ENCODE data around the gene IL12RB2. TPM values are rescaled to one million over a fixed set of nuclear protein-coding genes. Genes with fewer than 3 reads are reported as not detected.

IL12RB2 gene
- total RNA-seq, 4 donors from 2014 or later = 0.87 to 6.5 (median 1.7) TPM

DNA sequence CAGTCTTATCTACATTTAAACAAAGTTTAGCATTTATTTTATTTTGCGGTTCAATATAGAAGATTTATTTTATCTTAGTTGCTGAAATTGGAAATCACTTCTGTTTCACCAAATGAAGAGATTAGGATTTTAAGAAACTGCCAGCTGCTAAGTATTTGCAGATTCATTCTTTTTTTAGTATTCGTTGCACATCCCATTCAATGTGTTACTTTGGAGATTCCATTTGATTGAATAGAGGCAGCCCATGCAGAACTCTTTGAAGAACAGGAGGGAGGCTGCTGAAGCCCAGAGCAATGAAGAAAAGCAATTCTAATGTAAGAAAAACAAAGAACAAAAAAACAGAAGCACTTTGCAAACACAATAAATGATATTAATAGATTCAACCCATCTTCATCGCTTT lies 38.6 kb upstream of the IL12RB2 start:
- no peaks in the 10 kb centered on the region for H3K36me3 ChIP-seq
- no peak overlapping the region for H3K4me3 ChIP-seq
- TF ChIP-seq POLR2A (IDR thresholded peaks at IDR 0.05) (no peak), EP300 (IDR thresholded peaks at IDR 0.05) (no peak)
- TF ChIP-seq, protein P1, sequence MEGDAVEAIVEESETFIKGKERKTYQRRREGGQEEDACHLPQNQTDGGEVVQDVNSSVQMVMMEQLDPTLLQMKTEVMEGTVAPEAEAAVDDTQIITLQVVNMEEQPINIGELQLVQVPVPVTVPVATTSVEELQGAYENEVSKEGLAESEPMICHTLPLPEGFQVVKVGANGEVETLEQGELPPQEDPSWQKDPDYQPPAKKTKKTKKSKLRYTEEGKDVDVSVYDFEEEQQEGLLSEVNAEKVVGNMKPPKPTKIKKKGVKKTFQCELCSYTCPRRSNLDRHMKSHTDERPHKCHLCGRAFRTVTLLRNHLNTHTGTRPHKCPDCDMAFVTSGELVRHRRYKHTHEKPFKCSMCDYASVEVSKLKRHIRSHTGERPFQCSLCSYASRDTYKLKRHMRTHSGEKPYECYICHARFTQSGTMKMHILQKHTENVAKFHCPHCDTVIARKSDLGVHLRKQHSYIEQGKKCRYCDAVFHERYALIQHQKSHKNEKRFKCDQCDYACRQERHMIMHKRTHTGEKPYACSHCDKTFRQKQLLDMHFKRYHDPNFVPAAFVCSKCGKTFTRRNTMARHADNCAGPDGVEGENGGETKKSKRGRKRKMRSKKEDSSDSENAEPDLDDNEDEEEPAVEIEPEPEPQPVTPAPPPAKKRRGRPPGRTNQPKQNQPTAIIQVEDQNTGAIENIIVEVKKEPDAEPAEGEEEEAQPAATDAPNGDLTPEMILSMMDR (IDR thresholded peaks at IDR 0.05) = no peak
- DNase-seq (ENCODE audit: low spot score in 2 of 2) = no peak
- WGBS, 2 donors = 75 to 80% methylated on average over 3 of the region's 3 CpGs
- H3K27me3 ChIP-seq = no peaks in the 10 kb centered on the region
- H3K27ac ChIP-seq = no peak overlapping the region
- no peaks in the 10 kb centered on the region for H3K4me1 ChIP-seq
- peaks cover 0 to 15% (median 0%) of the 10 kb centered on the region in 4 donors for H3K9me3 ChIP-seq

DNA sequence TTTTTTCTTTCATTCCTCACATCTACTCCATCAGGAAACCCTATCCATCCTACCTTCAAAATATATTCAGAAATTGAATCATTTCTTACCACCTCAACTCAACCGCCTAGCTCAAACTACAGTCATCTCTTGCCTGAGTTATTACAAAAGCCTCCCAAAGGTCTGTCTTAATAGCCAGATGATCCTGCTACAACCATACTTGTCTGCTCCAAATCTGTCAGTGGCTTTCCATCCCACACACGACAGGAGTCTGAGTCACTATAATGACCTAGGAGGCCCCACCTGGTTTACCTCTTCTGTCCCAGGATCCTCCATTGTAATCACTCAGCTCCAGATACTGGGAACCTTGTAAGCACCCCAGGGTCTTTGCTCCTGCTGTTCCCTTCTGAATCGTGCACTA lies 37.1 kb upstream of the IL12RB2 start:
- no peak overlapping the region for H3K27ac ChIP-seq
- TF ChIP-seq EP300 (IDR thresholded peaks at IDR 0.05) (no peak), POLR2A (IDR thresholded peaks at IDR 0.05) (no peak)
- TF ChIP-seq, protein P1 (IDR thresholded peaks at IDR 0.05) = no peak
- no peaks in the 10 kb centered on the region for H3K4me1 ChIP-seq
- peaks cover 0 to 15% (median 0%) of the 10 kb centered on the region in 4 donors for H3K9me3 ChIP-seq
- WGBS, 2 donors = 91 to 93% methylated on average over 3 of the region's 3 CpGs
- no peak overlapping the region for H3K4me3 ChIP-seq
- no peaks in the 10 kb centered on the region for H3K36me3 ChIP-seq
- DNase-seq (ENCODE audit: low spot score in 2 of 2) = no peak
- H3K27me3 ChIP-seq = no peaks in the 10 kb centered on the region

DNA sequence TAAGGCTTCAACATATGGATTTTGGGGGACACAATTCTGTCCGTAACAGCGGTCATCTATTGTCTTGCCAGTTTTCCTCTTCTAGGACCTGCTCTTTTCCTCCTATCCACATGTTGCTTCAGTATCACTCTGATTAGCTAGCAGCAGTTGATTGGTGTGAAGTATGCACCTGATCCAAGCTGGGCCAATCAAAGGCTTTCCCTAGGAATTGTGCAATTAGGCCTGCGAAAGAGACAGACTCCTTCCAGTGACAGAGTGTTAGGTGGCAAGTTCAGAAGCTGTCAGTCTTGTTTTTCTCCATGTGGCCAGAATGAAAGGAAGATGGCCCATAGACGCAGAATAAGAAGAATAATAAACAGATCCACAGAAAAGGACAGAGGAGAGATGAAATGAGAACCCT lies 34.1 kb upstream of the IL12RB2 start:
- H3K36me3 ChIP-seq = no peaks in the 10 kb centered on the region
- no peaks in the 10 kb centered on the region for H3K27me3 ChIP-seq
- no peak overlapping the region for H3K27ac ChIP-seq
- H3K9me3 ChIP-seq = peaks cover 0 to 21% (median 0%) of the 10 kb centered on the region in 4 donors
- no peaks in the 10 kb centered on the region for H3K4me1 ChIP-seq
- H3K4me3 ChIP-seq = no peak overlapping the region
- TF ChIP-seq EP300 (IDR thresholded peaks at IDR 0.05) = no peak
- TF ChIP-seq, protein P1 (IDR thresholded peaks at IDR 0.05) = no peak
- no peak for TF ChIP-seq POLR2A (IDR thresholded peaks at IDR 0.05)
- DNase-seq (ENCODE audit: low spot score in 2 of 2) = no peak
- 88 to 94% methylated on average over 4 of the region's 4 CpGs for WGBS, 2 donors

DNA sequence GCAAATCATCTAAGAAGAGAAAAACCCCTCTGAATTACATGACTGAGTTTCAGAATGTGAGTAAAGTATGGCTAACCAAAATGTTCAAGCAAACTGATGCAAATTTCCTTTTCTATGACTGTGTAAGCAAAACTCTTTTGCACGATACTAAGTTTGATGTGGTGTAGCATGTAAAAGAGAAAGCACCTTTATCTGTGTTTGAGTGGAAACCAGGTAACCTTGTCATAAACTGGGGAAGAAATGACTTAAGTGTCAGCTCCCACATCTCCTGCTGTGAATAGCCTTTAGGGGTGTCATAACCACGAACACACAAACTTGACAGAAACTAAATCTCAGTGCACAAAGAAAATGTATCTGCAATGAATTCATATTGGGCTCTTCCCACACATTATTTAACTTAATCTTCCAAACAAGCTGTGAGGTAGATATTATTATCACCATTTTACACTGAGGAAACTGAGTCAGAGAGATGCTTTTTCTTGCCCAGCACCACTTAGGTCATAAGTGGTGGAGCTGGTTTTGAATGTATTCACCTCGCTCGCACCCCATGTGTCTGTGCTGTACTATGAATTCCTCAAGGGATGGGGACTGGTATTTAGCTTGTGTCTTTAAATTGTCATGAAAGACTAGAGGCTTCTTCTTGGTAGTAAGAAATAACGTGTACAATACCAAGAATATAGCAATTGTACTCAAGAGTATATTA lies 32.9 kb upstream of the IL12RB2 start:
- Histone ChIP-seq H3K9me3 (peaks cover 0 to 21% (median 0%) of the 10 kb centered on the region in 4 donors), H3K4me1 (no peaks in the 10 kb centered on the region), H3K27ac (no peak overlapping the region), H3K36me3 (no peaks in the 10 kb centered on the region), H3K4me3 (no peak overlapping the region), H3K27me3 (no peaks in the 10 kb centered on the region)
- WGBS, 2 donors = 69 to 71% methylated on average over 5 of the region's 5 CpGs
- TF ChIP-seq POLR2A (IDR thresholded peaks at IDR 0.05) (no peak), EP300 (IDR thresholded peaks at IDR 0.05) (no peak)
- TF ChIP-seq, protein P1 (IDR thresholded peaks at IDR 0.05) = no peak
- no peak for DNase-seq (ENCODE audit: low spot score in 2 of 2)

DNA sequence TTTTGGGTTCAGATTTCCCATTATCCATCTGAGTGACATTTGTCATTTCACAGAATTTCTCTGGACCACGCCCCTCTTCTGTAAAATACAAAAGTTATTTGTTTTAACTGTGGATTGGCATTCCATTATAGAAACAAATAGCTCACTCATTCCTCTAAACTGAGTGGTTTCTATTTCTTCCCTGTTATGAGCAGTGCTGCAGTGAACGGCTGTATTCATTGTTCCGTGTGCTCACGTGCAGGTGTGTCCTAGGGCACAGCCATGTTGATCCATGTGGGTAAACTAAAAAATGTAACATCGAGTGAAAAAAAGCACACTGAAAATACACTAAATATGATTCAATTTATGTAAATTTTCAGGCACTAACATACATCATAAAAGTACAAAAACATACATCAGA lies 27.0 kb upstream of the IL12RB2 start:
- Histone ChIP-seq H3K27me3 (no peaks in the 10 kb centered on the region), H3K9me3 (peaks cover 0 to 6% (median 0%) of the 10 kb centered on the region in 4 donors), H3K4me3 (no peak overlapping the region), H3K4me1 (no peaks in the 10 kb centered on the region), H3K36me3 (no peaks in the 10 kb centered on the region), H3K27ac (no peak overlapping the region)
- WGBS, 2 donors = 45 to 51% methylated on average over 5 of the region's 5 CpGs
- no peak for TF ChIP-seq EP300 (IDR thresholded peaks at IDR 0.05)
- TF ChIP-seq, protein P1 (IDR thresholded peaks at IDR 0.05) = no peak
- no peak for TF ChIP-seq POLR2A (IDR thresholded peaks at IDR 0.05)
- DNase-seq (ENCODE audit: low spot score in 2 of 2) = no peak

All from tibial nerve (tissue), 4 donors.